ENCODE data around the gene SLC26A8.
"Not testable (repeated sequence)": the region's sequence is repeated elsewhere in the genome, so short reads cannot be mapped to it uniquely, and the experiment has no call there.

DNA sequence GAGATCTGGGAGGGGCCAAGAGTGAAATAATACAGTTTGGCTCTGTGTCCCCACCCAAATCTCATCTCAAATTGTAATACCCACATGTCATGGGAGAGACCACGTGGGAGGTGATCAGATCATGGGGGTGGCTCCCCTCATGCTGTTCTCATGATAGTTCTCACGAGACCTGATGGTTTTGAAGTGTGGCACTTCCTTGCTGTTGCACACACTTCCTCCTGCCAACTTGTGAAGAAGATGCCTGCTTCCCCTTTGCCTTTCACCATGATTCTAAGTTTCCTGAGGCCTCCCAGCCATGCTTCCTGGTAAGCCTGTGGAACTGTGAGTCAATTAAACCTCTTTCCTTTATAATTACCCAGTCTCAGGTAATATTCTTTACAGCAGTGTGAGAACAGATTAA is 114.9 kb downstream of the SLC26A8 start:
- TF ChIP-seq, protein P1, sequence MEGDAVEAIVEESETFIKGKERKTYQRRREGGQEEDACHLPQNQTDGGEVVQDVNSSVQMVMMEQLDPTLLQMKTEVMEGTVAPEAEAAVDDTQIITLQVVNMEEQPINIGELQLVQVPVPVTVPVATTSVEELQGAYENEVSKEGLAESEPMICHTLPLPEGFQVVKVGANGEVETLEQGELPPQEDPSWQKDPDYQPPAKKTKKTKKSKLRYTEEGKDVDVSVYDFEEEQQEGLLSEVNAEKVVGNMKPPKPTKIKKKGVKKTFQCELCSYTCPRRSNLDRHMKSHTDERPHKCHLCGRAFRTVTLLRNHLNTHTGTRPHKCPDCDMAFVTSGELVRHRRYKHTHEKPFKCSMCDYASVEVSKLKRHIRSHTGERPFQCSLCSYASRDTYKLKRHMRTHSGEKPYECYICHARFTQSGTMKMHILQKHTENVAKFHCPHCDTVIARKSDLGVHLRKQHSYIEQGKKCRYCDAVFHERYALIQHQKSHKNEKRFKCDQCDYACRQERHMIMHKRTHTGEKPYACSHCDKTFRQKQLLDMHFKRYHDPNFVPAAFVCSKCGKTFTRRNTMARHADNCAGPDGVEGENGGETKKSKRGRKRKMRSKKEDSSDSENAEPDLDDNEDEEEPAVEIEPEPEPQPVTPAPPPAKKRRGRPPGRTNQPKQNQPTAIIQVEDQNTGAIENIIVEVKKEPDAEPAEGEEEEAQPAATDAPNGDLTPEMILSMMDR (IDR thresholded peaks at IDR 0.05 in 2 of 3, conservative IDR thresholded peaks at IDR 0.05 in 1 of 3; ENCODE audit: borderline replicate concordance in 1 of 3, insufficient read depth in 1 of 3, low read depth in 2 of 3, low read length in 2 of 3): not testable (repeated sequence)
- TF ChIP-seq, protein P2, sequence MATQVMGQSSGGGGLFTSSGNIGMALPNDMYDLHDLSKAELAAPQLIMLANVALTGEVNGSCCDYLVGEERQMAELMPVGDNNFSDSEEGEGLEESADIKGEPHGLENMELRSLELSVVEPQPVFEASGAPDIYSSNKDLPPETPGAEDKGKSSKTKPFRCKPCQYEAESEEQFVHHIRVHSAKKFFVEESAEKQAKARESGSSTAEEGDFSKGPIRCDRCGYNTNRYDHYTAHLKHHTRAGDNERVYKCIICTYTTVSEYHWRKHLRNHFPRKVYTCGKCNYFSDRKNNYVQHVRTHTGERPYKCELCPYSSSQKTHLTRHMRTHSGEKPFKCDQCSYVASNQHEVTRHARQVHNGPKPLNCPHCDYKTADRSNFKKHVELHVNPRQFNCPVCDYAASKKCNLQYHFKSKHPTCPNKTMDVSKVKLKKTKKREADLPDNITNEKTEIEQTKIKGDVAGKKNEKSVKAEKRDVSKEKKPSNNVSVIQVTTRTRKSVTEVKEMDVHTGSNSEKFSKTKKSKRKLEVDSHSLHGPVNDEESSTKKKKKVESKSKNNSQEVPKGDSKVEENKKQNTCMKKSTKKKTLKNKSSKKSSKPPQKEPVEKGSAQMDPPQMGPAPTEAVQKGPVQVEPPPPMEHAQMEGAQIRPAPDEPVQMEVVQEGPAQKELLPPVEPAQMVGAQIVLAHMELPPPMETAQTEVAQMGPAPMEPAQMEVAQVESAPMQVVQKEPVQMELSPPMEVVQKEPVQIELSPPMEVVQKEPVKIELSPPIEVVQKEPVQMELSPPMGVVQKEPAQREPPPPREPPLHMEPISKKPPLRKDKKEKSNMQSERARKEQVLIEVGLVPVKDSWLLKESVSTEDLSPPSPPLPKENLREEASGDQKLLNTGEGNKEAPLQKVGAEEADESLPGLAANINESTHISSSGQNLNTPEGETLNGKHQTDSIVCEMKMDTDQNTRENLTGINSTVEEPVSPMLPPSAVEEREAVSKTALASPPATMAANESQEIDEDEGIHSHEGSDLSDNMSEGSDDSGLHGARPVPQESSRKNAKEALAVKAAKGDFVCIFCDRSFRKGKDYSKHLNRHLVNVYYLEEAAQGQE (IDR thresholded peaks at IDR 0.05; ENCODE audit: low read depth): not testable (repeated sequence)
- TF ChIP-seq EZH2 (IDR thresholded peaks at IDR 0.05); CEBPB (IDR thresholded peaks at IDR 0.05; ENCODE audit: low read depth); SP1 (IDR thresholded peaks at IDR 0.05; ENCODE audit: low read depth); POLR2A (IDR thresholded peaks at IDR 0.05; ENCODE audit: borderline replicate concordance, extremely low read depth, insufficient read depth, insufficient read length); RAD21 (IDR thresholded peaks at IDR 0.05; ENCODE audit: low read depth); POLR2AphosphoS5 (IDR thresholded peaks at IDR 0.05; ENCODE audit: low read depth, low read length): not testable (repeated sequence)

All from HCT116 (cell line).